HG02884 (cell line): Measurements from ENCODE around the gene ITGB2.

Source experiments
- ATAC-seq: cut with Tn5 transposase; IDR thresholded peaks from one replicate; pipeline ENCODE4 v1.9.1; 2021; ENCODE audit warnings: mild to moderate bottlenecking, moderate library complexity; ENCODE audit not compliant: unreplicated experiment

The ITGB2 gene

DNA sequence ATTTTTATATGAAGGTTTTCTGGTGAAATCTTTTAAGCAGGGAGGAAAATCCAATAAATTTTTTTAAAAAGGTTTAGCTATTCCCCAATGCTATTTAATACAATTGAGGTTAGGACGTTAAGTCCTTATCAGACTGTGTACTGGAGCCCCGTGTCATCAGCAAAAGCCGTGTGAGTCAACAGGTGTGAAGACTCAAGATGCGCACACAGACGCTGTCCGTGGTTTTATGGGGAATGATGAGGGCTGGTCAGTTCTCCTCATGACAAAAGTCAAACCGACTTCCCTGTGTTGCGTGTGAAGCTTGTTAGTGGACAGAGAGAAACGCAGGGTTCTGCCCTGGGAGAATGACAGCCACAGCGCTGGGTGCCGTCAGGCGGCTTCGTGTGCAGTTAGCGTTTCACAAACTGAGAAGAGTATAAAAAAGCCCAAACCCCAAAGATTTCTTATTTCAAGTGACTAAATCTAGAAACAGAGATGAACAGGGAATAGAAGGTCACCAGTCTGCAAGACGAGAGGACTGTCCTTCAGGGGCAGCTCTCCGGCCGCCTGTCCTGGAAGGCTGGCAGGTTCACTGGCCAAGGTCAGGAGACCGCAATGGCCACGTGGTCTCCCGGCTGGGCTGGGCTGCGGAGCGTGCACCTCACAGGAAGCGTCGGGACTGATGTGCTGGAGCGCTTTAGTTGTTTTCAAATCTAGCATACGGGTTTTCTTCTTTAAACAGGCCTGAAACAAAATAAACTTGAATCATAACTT, 69.6 kb downstream of the ITGB2 start:
- no peak for ATAC-seq

- no peak for ATAC-seq
These were observed 70.4 kb downstream of the ITGB2 start for GRCh38 chr21:44850208-44850800.

GRCh38 chr21:44849616-44850130, 71.0 kb downstream of the ITGB2 start:
- no peak for ATAC-seq

DNA sequence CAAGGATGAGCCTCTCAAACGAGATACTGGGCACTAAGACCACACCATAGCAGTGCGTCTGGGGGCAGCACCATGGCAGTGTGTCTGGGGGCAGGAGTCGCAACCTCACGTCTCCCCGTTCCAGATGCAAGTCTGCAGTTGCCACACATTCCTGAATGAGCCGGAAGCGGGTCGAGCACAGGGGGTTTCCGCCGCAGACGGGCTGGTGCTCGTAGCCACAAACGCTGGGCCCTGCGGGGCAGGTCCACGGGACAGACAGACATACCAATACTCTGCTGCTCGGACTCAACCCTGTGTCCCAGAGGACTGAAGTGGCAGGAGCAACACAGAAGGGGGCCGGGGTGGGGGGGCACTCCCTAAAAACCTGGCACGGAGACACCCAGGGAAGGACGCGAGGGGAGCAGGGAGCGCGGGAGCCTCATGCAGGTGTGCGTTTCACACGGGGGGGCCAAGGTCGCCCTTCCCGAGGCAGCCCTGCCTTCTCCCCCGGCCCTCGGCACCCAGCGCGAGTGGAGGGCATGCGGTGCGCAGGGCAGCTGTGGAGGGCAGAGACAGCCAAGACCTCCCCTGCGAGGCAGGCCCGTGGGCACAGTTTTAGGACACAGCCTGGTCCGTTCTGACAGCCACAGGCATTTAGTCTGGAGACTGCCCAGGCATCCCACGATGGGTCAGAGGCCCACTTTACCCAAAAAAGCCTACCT, 71.7 kb downstream of the ITGB2 start:
- no peak for ATAC-seq

DNA sequence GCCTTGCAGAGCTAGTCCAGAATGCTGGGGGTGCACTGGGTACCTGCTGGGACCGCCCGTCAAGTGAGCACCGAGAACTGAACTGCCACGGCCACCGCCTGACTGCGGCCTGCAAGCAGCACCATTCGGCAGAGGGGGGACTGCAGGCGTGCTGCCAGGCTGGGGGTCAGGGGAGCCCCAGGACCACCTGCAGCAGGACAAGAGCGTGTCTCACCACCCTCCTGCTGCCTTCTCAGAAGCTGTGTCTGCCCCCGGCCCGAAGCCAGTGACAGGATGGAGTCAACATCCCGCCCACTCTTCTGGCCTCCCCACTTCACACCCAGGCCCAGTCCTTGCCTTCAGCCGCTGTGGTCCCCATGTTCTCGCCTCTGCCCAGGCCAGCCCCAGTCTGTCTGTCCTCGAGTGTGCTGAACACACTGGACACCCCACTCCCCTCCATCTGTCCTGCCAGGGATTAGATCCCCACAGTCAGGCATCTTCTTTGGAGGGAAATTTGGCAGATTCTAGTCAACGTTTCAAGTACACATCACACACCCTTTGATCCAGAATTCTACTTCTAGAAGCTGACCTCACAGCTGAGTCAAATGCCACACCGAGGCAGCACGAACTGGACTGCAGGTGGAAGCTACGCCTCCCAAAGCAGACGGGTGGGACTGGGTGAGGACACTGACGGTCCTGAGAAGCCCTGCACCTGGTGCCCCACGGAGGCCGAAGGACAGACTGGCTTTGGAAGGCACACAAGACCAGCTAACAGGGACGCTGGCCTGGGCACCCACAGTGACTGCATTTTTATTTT, 73.2 kb downstream of the ITGB2 start:
- no peak for ATAC-seq

GRCh38 chr21:44846485-44847260, 74.0 kb downstream of the ITGB2 start:
- ATAC-seq = no peak

- no peak for ATAC-seq
These were observed 74.5 kb downstream of the ITGB2 start for GRCh38 chr21:44846224-44846484.

DNA sequence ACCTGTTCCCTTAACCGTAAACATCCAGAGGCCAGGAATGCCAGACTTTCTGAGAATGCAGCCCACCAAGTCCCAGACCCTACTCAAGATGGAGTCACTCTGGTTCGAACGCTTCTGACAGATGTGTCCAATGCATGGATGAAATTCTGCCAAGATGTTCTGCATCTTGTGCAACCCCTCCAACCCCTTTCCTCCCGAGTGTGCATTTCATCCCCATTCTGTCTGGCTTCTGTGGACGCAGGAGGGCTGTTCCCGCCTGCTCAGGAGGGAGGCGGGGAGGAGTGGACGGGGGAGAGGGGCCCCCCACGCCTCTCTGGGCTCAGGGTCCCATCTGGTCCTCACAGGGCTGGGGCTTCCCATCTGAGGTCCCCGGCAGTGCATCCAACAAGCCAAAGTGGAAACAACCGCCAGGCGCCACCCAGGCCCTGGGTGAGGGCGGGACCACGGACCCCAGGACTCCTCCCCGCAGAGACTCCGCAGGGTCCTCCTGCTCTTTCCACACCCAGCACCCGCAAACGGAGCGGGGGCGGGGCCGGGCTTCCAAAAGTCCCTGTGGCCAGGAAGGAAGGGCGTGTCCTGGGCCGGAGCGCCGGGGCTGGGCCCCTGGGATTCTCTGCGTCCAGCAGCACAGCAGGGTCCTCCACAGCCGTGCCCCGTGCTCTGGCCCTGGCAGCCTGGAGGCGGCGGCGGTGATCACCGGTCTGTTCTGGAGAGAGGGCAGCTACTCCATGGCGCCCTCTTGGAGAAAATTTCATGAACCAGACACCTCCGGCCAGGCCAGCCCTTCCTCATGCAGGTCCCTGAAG, 75.1 kb downstream of the ITGB2 start:
- ATAC-seq = no peak

DNA sequence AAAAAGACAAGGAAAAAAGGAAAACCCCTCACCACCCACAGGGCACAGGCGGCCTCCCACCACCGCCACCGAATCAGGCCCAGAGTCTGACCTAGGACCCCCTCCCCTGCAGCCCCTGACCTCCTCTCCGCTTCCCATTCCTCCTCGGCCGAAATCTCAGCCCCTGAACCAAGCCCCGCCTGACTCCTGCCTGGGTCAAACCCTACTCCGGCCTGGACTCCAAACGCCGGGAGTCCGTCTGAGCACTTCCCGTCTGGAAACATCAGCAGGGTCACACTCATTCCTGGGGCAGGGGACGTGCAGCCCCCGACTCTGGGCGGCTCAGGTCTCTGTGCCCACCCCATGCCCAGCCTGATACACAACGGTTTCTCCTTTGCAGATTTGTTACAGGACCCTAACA, 76.4 kb downstream of the ITGB2 start:
- no peak for ATAC-seq

DNA sequence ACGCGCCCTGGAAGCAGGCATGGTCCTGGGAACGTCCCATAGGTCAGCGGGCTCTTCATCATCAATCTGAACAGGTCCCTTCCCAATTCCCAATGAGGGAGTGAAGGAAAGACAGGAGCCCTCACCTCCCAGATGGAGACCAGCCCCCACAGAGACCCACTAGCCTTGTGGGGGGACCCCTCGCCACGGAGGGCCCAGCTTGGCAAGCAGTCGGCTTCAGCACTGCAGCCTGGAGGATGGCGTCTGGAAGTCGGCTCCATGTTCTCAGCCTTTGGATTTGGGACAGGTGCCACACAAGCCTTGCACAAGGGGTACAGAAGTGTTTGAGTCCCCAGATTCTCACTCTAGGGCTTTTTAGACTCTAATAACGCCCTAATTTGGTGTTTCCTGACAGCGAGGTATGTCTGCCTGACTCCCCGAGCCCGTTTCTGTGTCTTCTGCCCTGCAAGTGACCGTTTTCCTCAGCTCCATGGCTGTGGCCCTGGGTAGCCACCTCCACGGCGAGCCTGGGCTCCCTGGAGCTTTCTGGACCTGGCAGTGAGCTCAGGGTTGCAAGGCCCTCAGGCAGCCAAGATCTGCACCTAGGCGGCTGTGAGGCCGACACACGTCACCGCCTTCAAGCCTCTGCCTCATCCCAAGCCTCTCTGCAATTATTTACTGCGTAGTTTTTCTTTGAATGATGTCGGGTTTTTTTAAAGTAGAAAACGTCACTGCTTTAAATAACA, 77.8 kb downstream of the ITGB2 start:
- ATAC-seq = no peak

GRCh38 chr21:44842087-44842486, 78.6 kb downstream of the ITGB2 start:
- no peak for ATAC-seq

DNA sequence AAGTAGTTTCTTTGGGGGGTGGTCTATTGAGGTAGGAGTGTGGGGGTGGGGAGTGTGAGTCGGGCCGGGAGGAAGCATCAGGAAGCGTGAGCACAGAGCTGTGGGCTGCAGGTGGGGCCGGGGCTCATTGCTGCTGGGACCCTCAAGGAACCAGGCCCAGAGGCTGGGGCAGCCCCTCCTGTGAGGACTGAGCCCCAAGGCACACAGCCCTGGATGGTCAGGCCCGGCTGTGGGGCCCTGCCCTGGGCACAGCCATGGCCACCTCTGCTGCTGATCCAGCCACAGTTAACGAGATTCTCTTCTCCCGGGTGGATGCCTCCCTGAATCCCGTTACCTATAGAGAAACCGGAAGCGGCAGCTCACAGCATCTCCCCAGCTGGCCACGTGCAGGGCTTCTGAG, 79.9 kb downstream of the ITGB2 start:
- no peak for ATAC-seq

- no peak for ATAC-seq
These were observed 81.7 kb downstream of the ITGB2 start for GRCh38 chr21:44838951-44839350.

GRCh38 chr21:44838039-44838895, 82.4 kb downstream of the ITGB2 start:
- ATAC-seq = no peak

GRCh38 chr21:44837537-44837936, 83.2 kb downstream of the ITGB2 start:
- no peak for ATAC-seq

- ATAC-seq = no peak
These were observed 83.8 kb downstream of the ITGB2 start for GRCh38 chr21:44836666-44837471.

DNA sequence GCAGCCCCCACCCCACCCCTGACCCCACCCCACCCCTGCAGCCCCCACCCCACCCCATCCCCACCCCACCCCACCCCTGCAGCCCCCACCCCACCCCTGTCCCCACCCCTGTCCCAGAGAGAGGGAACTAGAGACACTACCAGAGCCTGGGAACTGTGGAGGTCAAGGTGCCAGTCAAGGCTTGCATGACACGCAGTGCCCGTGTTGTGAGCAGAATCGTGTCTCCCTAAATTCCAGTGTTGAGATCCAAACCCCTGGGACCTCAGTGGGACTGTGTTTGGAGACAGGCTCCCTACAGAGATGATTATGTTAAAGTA, 84.4 kb downstream of the ITGB2 start:
- ATAC-seq = no peak
